H1 (cell line): ENCODE data around the gene C1orf56. TPM values are rescaled to one million over a fixed set of nuclear protein-coding genes. Genes with fewer than 3 reads are reported as not detected.

Experiments
- ATF3 ChIP-seq: IDR thresholded peaks from 2 replicates; pipeline ENCODE4 v1.6.1; 2011; ENCODE audit warnings: low read depth, mild to moderate bottlenecking, low read length; ENCODE audit not compliant: insufficient read depth
- CBX5 ChIP-seq: fragments of 300-800, 300-1000 bp; sonication (generic); IDR thresholded peaks from 2 replicates; pipeline ENCODE4 v1.7.1; 2016; ENCODE audit warnings: antibody characterized with exemption, low read length, low read depth
- CHD1 ChIP-seq: IDR thresholded peaks from 2 replicates; pipeline ENCODE4 v1.6.1; 2012; ENCODE audit warnings: low read depth, low read length, improper control_type of control experiment
- CHD7 ChIP-seq: fragments of 300-600 bp; sonication (generic); IDR thresholded peaks from 2 replicates; pipeline ENCODE4 v1.7.1; 2012; ENCODE audit warnings: low read length, moderate library complexity, mild to moderate bottlenecking, inconsistent platforms; ENCODE audit not compliant: insufficient replicate concordance
- EP300 ChIP-seq, 2 experiments: IDR thresholded peaks; 1 replicate in 1 of 2; 2 replicates in 1 of 2; pipeline ENCODE4 v1.6.1; 2011 to 2012; ENCODE audit warnings: low read depth in 2 of 2, low read length in 2 of 2, mild to moderate bottlenecking in 2 of 2, borderline replicate concordance in 1 of 2, inconsistent platforms in 1 of 2, moderate library complexity in 1 of 2
- KDM1A ChIP-seq: fragments of 200-600, 300-600 bp; sonication (generic); IDR thresholded peaks from 2 replicates; pipeline ENCODE4 v1.7.1; 2016; ENCODE audit warnings: mild to moderate bottlenecking, low read length, borderline replicate concordance
- KDM4A ChIP-seq: IDR thresholded peaks from one replicate; pipeline ENCODE4 v1.7.1; 2012; ENCODE audit warnings: low read depth, mild to moderate bottlenecking, moderate library complexity, low read length, inconsistent platforms; ENCODE audit not compliant: severe bottlenecking
- RFX5 ChIP-seq: IDR thresholded peaks from 2 replicates; pipeline ENCODE4 v1.6.1; 2011; ENCODE audit warnings: low read depth, low read length, improper control_type of control experiment, borderline replicate concordance
- SIRT6 ChIP-seq: IDR thresholded peaks from one replicate; pipeline ENCODE4 v1.7.1; 2012; ENCODE audit warnings: low read length, inconsistent platforms
- polyA plus RNA-seq, 7 experiments: library from polyadenylated mRNA; depleted of rRNA in 3 of 7; stranded (reverse) in 5 of 7; unstranded in 2 of 7; fragments of >200 nt in 5 of 7; fragments of 200-250 nt in 2 of 7; gene quantifications; 1 replicate in 5 of 7; 2 replicates in 1 of 7; 4 replicates in 1 of 7; pipeline versions ENCODE4 v1.2.1 to v1.2.3, GENCODE V29; 2011 to 2013; ENCODE audit warnings: missing spikeins in 2 of 7, mixed read lengths in 2 of 7
- total RNA-seq: library from RNA; stranded (reverse); fragmentation: NEBNext Ultra II Directional; extraction: Animal tissue kit (Norgen Biotek cat#: 25700); gene quantifications from 2 replicates; pipeline ENCODE4 v1.2.1, GENCODE V29; 2021

The C1orf56 gene
- total and polyA plus RNA-seq, 2 of the 8 experiments (the other 6 are each of a cell fraction or from before 2014, with no cell fraction given) = 3.0 to 3.4 TPM

GRCh38 chr1:151070474-151071276 is 23.1 kb downstream of the C1orf56 start, which contains the start of gene GABPB2 (continued):
- TF ChIP-seq CHD1 (no peak; the same call in 1 of the 2 replicates), KDM4A (peak; percentile 75), RFX5 (no peak), KDM1A (peak; percentile 40; the same call in 1 of the 2 replicates), EP300 (IDR thresholded peaks at IDR 0.05; ENCODE audit: borderline replicate concordance in 1 of 2, low read depth in 2 of 2, low read length in 2 of 2) (0 out of 3 replicates have a peak, but pooled peaks of 1 of the 2 experiments have one; percentile 19), ATF3 (no peak), CHD7 (no peak), CBX5 (no peak), SIRT6 (no peak)
